Heart left ventricle (tissue), 13 donors: ENCODE results near the gene ZNF775.

Experiments used
- CTCF ChIP-seq, 12 donors: fragments of 200-600 bp; sonication (generic) in 4 of 12; IDR thresholded peaks; one replicate each; pipeline versions ENCODE4 v1.5.0 to v1.8.0; 2018 to 2022; ENCODE audit warnings: antibody characterized with exemption in 12 of 12, mild to moderate bottlenecking in 5 of 12
- POLR2A ChIP-seq, 2 donors: fragments of 450-650 bp; IDR thresholded peaks; one replicate each; pipeline ENCODE4 v1.6.1; 2017; ENCODE audit warnings: antibody characterized with exemption in 2 of 2, mild to moderate bottlenecking in 2 of 2, moderate library complexity in 2 of 2
- donor health status: ischemic (EF 13 %, LVEDD 7.1; RV severe dilation, severe dysfunction).
- donor health status: DM: no; HTN: yes; CAD: no.
- donor health status: DM: no; HTN: no; CAD: no.
- donor health status: ischemic (EF 25% LVEDD 6.9; RV normal size, moderate dysfunction).
- donor health status: ischemic (EF 25% LVEDD 5.7; RV mildly dilated, moderate dysfunction).
- donor health status: ischemic (EF 35%, LVEDD 5.7; RV mildly dilated, moderate dysfunction).
- donor health status: nonischemic (EF 11% LVEDD 7.7; RV severe dilation, severe dysfunction).
- donor health status: DM: yes; HTN: yes; CAD: no.
- donor health status: PGD.
- donor health status: ischemic (EF 29% LVEDD 5.4; RV normal size, mild dysfunction).
- donor health status: nonischemic (EF 23%, LVEDD 6.1; RV moderate dilation, normal function).

GRCh38 chr7:150356265-150356897 is 22.7 kb upstream of the ZNF775 start:
- TF ChIP-seq CTCF (IDR thresholded peaks at IDR 0.05) = peak; percentile 49 to 79 (median 68)
- no peak for TF ChIP-seq POLR2A (IDR thresholded peaks at IDR 0.05)
